PC-9 (cell line): ENCODE measurements around the gene KCNK15.

Source experiments
- EZH2 ChIP-seq: fragments of 200-600 bp; sonication (generic); IDR thresholded peaks from 2 replicates; pipeline ENCODE4 v1.8.0; 2017; ENCODE audit warnings: antibody characterized with exemption, low read depth
- TF ChIP-seq, protein P1 (sequence below): fragments of 200-600 bp; sonication (generic); conservative IDR thresholded peaks from 2 replicates; pipeline ENCODE4 v1.6.1; 2017; ENCODE audit warnings: mixed run types, antibody characterized with exemption, mild to moderate bottlenecking, moderate library complexity

GRCh38 chr20:44769481-44769863 is 23.8 kb downstream of the KCNK15 start:
- TF ChIP-seq, protein P1, sequence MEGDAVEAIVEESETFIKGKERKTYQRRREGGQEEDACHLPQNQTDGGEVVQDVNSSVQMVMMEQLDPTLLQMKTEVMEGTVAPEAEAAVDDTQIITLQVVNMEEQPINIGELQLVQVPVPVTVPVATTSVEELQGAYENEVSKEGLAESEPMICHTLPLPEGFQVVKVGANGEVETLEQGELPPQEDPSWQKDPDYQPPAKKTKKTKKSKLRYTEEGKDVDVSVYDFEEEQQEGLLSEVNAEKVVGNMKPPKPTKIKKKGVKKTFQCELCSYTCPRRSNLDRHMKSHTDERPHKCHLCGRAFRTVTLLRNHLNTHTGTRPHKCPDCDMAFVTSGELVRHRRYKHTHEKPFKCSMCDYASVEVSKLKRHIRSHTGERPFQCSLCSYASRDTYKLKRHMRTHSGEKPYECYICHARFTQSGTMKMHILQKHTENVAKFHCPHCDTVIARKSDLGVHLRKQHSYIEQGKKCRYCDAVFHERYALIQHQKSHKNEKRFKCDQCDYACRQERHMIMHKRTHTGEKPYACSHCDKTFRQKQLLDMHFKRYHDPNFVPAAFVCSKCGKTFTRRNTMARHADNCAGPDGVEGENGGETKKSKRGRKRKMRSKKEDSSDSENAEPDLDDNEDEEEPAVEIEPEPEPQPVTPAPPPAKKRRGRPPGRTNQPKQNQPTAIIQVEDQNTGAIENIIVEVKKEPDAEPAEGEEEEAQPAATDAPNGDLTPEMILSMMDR, result no peak
- no peak for TF ChIP-seq EZH2
